Right cardiac atrium (tissue), 5 donors: ENCODE measurements around the gene SCN7A. TPM values are rescaled to one million over a fixed set of nuclear protein-coding genes. Genes with fewer than 3 reads are reported as not detected.

ENCODE experiments used
- ATAC-seq, 2 donors: fragments of 200-7000 bp; cut with Tn5 transposase; one replicate each; pipeline versions ENCODE4 v1.8.0 to v1.9.1; 2020; ENCODE audit warnings: moderate library complexity in 2 of 2, mild to moderate bottlenecking in 1 of 2
- DNase-seq, 3 donors: peaks; one replicate each; pipeline ENCODE4 v3.0.0-alpha.2; 2020
- H3K27ac ChIP-seq: one replicate; pipeline ENCODE4 v1.5.1; 2013; ENCODE audit warnings: mild to moderate bottlenecking, low read length, control low read depth, moderate library complexity
- H3K27me3 ChIP-seq: one replicate; pipeline ENCODE4 v1.6.1; 2013; ENCODE audit not compliant: control insufficient read depth, insufficient read depth
- H3K4me1 ChIP-seq: one replicate; pipeline ENCODE4 v1.6.1; 2013; ENCODE audit warnings: low read length; ENCODE audit not compliant: control insufficient read depth, insufficient read depth
- H3K4me3 ChIP-seq: one replicate; pipeline ENCODE4 v1.5.1; 2013; ENCODE audit warnings: low read length, control low read depth
- H3K9me3 ChIP-seq: one replicate; pipeline ENCODE4 v1.6.1; 2013; ENCODE audit warnings: low read length; ENCODE audit not compliant: control insufficient read depth
- WGBS: extraction: QIAGEN DNeasy Blood & Tissue Kit; methylation state at CpG from one replicate; pipeline ENCODE4 v1.1.7; 2013; 5-methylcytosine and 5-hydroxymethylcytosine counted together
- intact Hi-C, 4 donors: fragments of 100-400 bp; cut with DNase I; formaldehyde crosslinking; loops; one replicate each; pipeline versions ENCODE4 v1.11.0 to v1.14.0; 2022 to 2023
- polyA plus RNA-seq: library from polyadenylated mRNA; stranded (reverse); fragments of 200-250 nt; gene quantifications from one replicate; pipeline ENCODE4 v1.2.3, GENCODE V29; 2013
- total RNA-seq, 4 donors: library from RNA; stranded (reverse); fragmentation: NEBNext Ultra II Directional; extraction: Animal tissue kit (Norgen Biotek cat#: 25700); gene quantifications; one replicate each; pipeline ENCODE4 v1.2.1, GENCODE V29; 2021
- donor health status: healthy with polysubstance abuse.
- donor health status: DM: no; HTN: yes; CAD: no.
- donor health status: DM: no; HTN: no; CAD: no.
- donor health status: DM: no; HTN: yes; CAD: no; lungs with severe emphysema.
- donor health status: DM: yes; HTN: yes; CAD: no.

The SCN7A gene
- total and polyA plus RNA-seq, 5 donors = 9.4 to 28.5 (median 23.0) TPM

DNA sequence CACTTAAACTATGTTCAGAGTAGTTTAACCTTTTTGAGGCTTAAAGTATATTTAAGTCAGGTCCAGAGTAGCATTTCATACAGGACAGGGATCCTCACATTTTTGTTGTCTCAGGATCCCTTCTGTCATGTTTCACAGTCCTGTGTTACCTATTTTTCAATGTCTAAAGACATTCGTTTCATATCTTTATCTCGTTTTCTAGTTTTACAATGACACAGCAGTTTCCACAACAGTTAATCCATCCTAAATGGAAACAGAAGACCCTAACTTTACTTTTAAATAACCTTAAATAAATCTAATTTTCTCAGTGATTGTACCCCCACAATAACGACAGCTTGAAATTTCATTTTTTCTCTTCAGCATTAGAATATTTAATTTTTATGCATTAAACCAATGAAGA is 101.0 kb downstream of the SCN7A start:
- WGBS = 72% methylated on average over 3 of the region's 3 CpGs
- ATAC-seq = no peak
- H3K27ac ChIP-seq = no peak overlapping the region
- no peak overlapping the region for H3K4me3 ChIP-seq
- no peak for DNase-seq
- no peaks in the 10 kb centered on the region for H3K27me3 ChIP-seq
- H3K9me3 ChIP-seq = no peaks in the 10 kb centered on the region
- no peaks in the 10 kb centered on the region for H3K4me1 ChIP-seq
- intact Hi-C loops = no loop called here

GRCh38 chr2:166388481-166389070 is 105.5 kb downstream of the SCN7A start:
- ATAC-seq (no peak), DNase-seq (no peak)
- no peaks in the 10 kb centered on the region for H3K27me3 ChIP-seq
- no peaks in the 10 kb centered on the region for H3K4me1 ChIP-seq
- WGBS = 31% methylated on average over 3 of the region's 3 CpGs
- no peak overlapping the region for H3K27ac ChIP-seq
- H3K9me3 ChIP-seq = no peaks in the 10 kb centered on the region
- intact Hi-C loops = no loop called here
- no peak overlapping the region for H3K4me3 ChIP-seq

- Histone ChIP-seq H3K4me1 (no peaks in the 10 kb centered on the region), H3K9me3 (no peaks in the 10 kb centered on the region), H3K27me3 (no peaks in the 10 kb centered on the region), H3K27ac (no peak overlapping the region), H3K4me3 (no peak overlapping the region)
- intact Hi-C loops = no loop called here
- no peak for DNase-seq
- WGBS = 95% methylated on average over 1 of the region's 1 CpG
- ATAC-seq = no peak
These were observed 108.7 kb downstream of the SCN7A start for GRCh38 chr2:166385313-166385712.

- 64% methylated on average over 8 of the region's 8 CpGs for WGBS
- no peak for DNase-seq
- no peaks in the 10 kb centered on the region for H3K9me3 ChIP-seq
- intact Hi-C loops = no loop called here
- H3K27me3 ChIP-seq = no peaks in the 10 kb centered on the region
- H3K27ac ChIP-seq = no peak overlapping the region
- no peak for ATAC-seq
- H3K4me1 ChIP-seq = no peaks in the 10 kb centered on the region
- H3K4me3 ChIP-seq = no peak overlapping the region
These were observed 109.3 kb downstream of the SCN7A start for GRCh38 chr2:166384774-166385173.

GRCh38 chr2:166382448-166382847 is 111.6 kb downstream of the SCN7A start:
- Histone ChIP-seq H3K4me1 (no peaks in the 10 kb centered on the region), H3K27me3 (no peaks in the 10 kb centered on the region), H3K9me3 (no peaks in the 10 kb centered on the region), H3K27ac (no peak overlapping the region), H3K4me3 (no peak overlapping the region)
- no peak for DNase-seq
- WGBS = 91% methylated on average over 3 of the region's 3 CpGs
- intact Hi-C loops = no loop called here
- no peak for ATAC-seq

GRCh38 chr2:166380615-166381014 is 113.4 kb downstream of the SCN7A start:
- 37% methylated on average over 1 of the region's 1 CpG for WGBS
- DNase-seq (no peak), ATAC-seq (no peak)
- H3K27ac ChIP-seq = no peak overlapping the region
- H3K9me3 ChIP-seq = no peaks in the 10 kb centered on the region
- no peaks in the 10 kb centered on the region for H3K27me3 ChIP-seq
- no peak overlapping the region for H3K4me3 ChIP-seq
- no peaks in the 10 kb centered on the region for H3K4me1 ChIP-seq
- intact Hi-C loops = no loop called here

GRCh38 chr2:166376873-166377272 is 117.2 kb downstream of the SCN7A start:
- Histone ChIP-seq H3K27ac (no peak overlapping the region), H3K4me1 (no peaks in the 10 kb centered on the region), H3K27me3 (no peaks in the 10 kb centered on the region), H3K4me3 (no peak overlapping the region), H3K9me3 (no peaks in the 10 kb centered on the region)
- intact Hi-C loops = no loop called here
- WGBS = 64% methylated on average over 2 of the region's 2 CpGs
- DNase-seq = no peak
- ATAC-seq = no peak

GRCh38 chr2:166376488-166376828 is 117.6 kb downstream of the SCN7A start:
- WGBS = 11% methylated on average over 11 of the region's 11 CpGs

GRCh38 chr2:166375736-166376487 is 118.1 kb downstream of the SCN7A start, which contains the start of gene SCN9A:
Gene SCN9A (minus strand): TSS chr2:166375944. CDS start chr2:166311756, 64,188 bp downstream.
- ATAC-seq = peak; percentile 96 to 98
- WGBS = under 1% methylated on average over 45 of the region's 45 CpGs
- peak; percentile 69 to 90 (median 86) for DNase-seq
- no peaks in the 10 kb centered on the region for H3K9me3 ChIP-seq
- no peaks in the 10 kb centered on the region for H3K4me1 ChIP-seq
- intact Hi-C loops = no loop called here
- no peaks in the 10 kb centered on the region for H3K27me3 ChIP-seq
- H3K27ac ChIP-seq = no peak within 1 kb of the TSS
- peak within 1 kb of the TSS; percentile 53 for H3K4me3 ChIP-seq

More at GRCh38 chr2:166376488-166376828, 117.6 kb downstream of the SCN7A start:
- intact Hi-C loops = no loop called here
- Histone ChIP-seq H3K27me3 (no peaks in the 10 kb centered on the region), H3K4me3 (peak overlapping the region; percentile 53), H3K9me3 (no peaks in the 10 kb centered on the region), H3K4me1 (no peaks in the 10 kb centered on the region), H3K27ac (no peak overlapping the region)
- DNase-seq = no peak
- ATAC-seq = no peak

- WGBS = 2% methylated on average over 17 of the region's 17 CpGs
- intact Hi-C loops = no loop called here
- no peaks in the 10 kb centered on the region for H3K4me1 ChIP-seq
- peak overlapping the region; percentile 53 for H3K4me3 ChIP-seq
- DNase-seq (no peak), ATAC-seq (peak in 1 of 2 donors; percentile 10)
- no peaks in the 10 kb centered on the region for H3K27me3 ChIP-seq
- H3K9me3 ChIP-seq = no peaks in the 10 kb centered on the region
- no peak overlapping the region for H3K27ac ChIP-seq
These were observed 118.8 kb downstream of the SCN7A start for GRCh38 chr2:166375195-166375735.

DNA sequence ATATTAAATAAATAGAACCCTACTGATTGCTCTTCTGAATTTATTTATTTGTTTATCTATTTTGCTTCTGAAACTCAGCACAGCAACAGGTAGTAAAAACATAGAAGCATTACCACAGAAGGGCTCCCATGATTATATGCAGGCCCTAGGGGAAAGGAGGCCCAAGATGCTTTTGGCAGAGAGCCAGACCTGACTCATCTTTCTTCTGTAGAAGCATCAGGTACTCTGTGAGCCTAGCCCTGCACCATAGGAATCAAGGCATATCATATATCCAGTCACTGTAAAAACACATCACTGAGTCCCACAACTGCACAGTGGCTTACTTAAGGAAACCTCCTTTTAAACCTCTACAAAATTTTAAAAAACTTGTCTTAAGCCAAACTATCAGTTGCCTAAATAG is 120.1 kb downstream of the SCN7A start:
- intact Hi-C loops = no loop called here

More for the DNA sequence above, 120.1 kb downstream of the SCN7A start:
- no peaks in the 10 kb centered on the region for H3K9me3 ChIP-seq
- DNase-seq (no peak), ATAC-seq (no peak)
- no peak overlapping the region for H3K4me3 ChIP-seq
- H3K27ac ChIP-seq = no peak overlapping the region
- no peaks in the 10 kb centered on the region for H3K4me1 ChIP-seq
- H3K27me3 ChIP-seq = no peaks in the 10 kb centered on the region
